COR-L47 (cell line): ENCODE data around the gene ZNF277.
"Not testable (repeated sequence)": the region's sequence is repeated elsewhere in the genome, so short reads cannot be mapped to it uniquely, and the experiment has no call there.

Source experiments
- DNase-seq: peaks from one replicate; lab custom pipeline; 2025; lab: John Stamatoyannopoulos, UW

ZNF277 gene

DNA sequence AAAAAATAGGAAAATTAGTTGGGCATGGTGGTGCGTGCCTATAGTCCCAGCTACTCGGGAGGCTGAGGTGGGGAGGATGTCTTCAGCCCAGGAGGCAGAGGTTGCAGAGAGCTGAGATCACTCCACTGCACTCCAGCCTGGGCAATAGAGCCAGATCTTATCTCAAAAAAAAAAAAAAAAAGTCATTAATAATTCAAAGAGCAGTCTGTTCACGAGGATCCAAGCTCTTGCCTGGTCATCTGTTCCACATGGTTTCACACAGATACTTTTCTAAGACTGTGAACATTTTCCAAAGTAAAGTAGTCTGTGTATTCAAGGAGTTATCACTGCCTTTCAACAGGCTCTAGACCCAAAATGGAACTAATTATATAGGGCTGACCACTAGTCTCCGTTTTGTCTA lies 86.9 kb downstream of the ZNF277 start:
- no peak for DNase-seq

DNA sequence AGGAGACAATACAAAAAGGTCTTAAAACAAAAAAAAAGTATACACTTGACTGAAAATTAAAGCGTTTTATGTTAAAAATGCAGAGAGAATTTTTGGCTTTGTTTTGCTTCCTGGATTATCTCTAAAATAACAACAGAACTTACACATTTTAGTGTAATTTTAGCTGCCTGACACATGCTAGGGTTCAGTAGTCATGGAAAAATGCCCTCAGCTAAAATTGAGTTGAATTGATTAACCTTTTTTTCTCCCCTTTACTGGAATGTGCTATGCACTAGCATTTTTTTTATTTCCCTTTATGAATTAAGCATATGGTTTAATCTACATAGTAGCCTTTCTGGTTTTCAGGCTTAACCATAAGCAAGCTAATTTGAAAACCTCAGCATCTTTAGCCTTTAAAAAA lies 89.9 kb downstream of the ZNF277 start:
- DNase-seq: no peak

DNA sequence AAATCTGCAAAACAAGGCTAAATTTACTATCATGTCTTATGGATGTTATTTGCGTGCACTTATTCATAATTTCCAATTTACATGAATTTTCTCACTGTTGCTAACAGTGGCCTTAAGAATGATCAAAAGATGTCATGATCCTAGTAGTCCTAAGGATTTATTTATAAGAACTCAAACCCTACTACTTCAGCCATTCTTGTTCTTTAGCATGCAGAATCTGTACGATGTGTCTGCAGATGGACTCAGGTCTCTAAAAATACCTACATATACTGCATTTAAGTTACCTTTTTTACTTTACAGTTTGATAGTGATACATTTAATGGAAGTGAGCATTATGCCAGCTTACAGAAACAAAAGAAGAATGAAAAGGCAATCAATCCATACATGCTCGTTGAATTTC lies 91.2 kb downstream of the ZNF277 start:
- no peak for DNase-seq

DNA sequence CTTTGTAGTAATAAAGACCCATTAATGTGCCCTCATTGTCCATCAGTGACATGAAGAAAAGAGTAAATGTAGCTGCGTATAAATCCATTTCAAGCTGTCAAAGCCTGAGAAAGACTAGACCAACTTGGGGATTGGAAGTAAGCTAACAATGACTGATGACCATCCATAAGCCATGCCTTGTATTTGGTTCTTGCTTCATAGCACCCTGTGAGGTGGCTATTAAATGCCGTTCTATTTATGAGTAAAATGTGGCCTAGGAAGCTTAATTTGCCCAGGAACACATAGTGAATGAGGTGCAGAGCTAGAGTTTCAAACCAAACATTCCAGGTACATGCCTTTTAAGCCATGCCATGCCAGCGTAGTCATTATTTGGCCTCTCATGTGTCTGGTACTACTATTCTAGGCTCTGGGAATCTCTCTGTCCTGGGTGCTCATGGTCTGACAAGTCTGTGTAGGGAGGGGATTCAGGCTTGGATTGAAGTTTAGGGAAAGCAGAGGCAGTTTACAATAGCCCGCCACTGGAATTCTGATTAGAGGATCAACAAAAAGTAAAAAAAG lies 92.1 kb downstream of the ZNF277 start:
- DNase-seq: no peak

DNA sequence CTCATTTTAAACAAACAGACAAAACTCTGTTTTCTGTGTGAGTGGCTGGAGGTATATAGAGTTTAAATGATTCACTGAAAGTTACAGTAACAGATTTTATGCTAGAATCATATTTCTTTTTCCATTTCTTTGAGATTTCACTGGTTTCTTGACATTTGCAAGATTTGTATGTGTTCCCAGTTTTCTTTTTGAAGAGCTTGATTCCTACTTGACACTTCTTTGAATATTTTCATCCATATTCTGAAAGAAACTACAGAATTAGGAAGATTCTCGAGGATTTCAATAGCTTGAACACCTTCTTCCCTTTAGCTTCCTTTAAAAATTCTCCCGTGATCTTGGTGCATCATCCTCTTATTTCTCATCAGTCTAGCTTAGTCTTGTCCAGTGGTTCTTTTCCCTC lies 93.6 kb downstream of the ZNF277 start:
- no peak for DNase-seq

DNA sequence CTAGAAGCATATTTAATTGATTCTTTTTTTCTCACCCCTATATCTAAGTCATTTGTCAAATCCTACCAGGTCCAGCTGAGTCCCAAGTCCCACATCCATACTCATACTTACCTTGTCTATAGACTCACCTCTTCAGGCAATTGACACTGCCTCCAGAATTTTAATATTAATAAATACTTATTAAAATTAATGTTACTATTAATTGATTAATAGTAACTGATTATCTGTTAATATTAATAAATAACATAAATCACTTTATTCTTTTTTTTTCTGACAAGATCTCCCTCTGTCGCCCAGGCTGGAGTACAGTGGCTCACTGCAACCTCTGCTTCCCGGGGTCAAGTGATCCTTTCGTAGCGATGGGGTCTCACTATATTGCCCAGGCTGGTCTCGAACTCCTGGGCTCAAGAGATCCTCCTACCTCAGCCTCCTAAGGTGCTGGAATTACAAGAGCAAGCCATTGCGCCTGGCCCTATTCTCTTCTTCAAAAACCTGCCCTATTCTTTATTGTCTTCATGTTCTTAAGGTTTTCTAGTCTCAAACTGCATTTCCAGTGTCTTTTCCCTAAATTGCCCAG lies 94.4 kb downstream of the ZNF277 start:
- no peak for DNase-seq

DNA sequence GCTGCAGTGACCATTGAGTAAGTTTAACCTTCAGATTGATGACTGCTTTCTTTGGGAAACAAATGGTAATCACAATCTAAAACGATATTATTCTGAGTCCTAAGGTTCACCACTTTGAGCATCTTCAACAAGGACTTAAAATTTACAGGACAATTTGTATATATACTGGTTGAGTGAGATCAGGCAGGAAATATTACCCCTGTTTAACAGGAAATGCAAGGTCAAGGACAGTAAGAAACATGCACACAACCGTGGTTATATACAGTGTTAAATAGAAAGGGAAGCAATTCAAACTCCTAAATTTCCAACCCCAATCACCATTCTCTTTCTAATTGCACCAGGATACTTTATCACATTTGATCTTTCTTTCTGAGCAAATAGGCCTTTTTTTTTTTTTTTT lies 96.1 kb downstream of the ZNF277 start:
- no peak for DNase-seq

DNA sequence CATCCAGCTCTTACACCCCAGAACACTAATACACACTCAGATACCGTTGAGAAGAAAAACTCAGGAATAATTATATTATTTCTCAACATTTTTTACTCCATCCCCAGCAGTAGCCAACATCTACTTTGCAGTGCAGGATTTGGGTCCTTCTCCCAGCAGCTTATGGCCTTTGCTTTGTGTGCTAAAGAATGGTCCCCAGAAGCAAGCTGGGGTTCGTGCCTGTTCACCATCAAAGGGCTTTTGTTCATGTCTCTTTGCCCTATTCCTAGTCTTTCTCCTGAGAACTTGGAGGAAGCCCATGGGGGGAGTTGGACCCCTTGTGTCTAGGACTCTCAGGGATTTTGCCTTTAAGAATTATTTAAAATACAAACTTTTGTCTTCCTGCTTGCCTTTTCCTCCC lies 100.4 kb downstream of the ZNF277 start:
- no peak for DNase-seq

DNA sequence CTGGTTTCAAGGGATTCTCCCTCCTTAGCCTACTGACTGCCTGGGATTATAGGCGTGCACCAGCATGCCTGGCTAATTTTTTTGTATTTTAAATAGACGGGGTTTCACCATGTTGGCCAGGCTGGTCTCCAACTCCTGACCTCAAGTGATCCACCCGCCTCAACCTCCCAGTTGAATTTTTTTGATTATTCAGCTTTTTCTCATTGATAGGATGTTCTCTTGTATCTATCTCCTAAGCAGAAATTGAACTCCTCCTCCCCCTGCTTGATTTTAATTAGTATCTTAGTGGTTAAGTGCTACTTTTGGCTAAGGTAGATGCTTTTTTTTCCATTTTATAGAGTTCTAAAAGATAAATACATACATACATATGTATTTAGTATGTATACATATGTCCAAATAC lies 101.0 kb downstream of the ZNF277 start:
- DNase-seq: no peak

DNA sequence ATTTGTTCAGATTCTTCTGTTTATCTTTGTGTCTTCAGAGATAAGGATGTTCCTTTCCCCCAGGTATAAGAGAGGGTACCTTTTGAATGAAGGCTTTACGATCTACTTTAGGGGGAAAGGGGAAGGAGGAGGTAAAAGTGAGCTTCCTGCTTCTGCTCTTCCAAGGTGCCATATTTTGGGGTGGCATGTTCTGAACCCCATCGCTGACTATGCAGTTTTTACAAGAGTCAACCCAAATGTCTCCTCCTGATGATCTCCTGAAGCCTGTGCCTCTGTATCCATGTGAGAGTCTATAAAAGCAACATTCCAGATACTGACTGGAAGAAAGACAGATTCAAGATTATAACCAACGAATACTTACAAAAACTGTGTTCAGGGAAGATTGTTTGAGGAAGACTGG lies 102.5 kb downstream of the ZNF277 start:
- no peak for DNase-seq

DNA sequence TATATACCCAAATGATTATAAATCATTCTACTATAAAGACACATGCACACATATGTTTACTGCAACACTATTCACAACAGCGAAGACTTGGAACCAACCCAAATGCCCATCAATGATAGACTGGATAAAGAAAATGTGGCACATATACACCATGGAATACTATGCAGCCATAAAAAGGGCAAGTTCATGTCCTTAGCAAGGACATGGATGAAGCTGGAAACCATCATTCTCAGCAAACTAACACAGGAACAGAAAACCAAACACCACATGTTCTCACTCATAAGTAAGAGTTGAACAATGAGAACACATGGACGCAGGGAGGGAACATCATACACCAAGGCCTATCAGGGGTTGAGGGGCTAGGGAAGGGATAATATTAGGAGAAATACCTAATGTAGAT lies 110.3 kb downstream of the ZNF277 start:
- DNase-seq: not testable (repeated sequence)

DNA sequence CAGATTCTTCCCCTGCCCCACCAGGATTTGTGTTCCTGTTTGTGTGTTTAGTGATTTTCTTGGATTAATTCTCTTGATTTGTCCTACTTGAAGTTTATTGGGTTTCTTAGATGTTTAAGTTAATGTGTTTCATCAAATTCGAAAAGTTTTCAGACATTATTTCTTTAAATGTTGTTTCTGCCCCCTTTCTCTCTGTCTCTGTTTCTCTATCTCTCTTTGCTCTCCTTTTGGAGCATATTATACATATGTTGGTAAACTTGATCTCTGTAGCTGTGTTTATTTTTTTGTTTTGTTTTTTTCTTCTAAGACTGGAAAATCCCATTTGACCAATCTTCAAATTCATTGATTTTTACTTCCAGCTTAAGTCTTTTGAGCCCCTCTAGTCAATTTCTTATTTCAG lies 115.6 kb downstream of the ZNF277 start:
- no peak for DNase-seq

DNA sequence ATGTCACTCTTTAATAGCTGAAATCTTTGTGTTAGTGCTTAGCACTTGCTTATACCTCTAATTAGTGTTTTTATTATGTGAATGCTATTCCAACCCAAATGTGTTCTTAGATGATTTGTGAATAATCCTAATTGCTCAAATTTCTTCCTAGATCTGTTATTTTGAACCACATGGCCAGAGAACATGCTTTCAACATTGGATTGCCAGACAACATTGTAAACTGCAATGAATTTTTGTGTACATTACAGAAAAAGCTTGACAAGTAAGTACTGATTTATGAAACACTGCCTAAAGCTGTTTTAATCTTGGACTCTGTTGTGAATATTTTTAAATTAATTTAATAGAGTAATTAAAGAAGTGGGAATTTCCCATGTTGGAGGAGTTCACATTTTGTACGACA lies 121.1 kb downstream of the ZNF277 start:
- no peak for DNase-seq

DNA sequence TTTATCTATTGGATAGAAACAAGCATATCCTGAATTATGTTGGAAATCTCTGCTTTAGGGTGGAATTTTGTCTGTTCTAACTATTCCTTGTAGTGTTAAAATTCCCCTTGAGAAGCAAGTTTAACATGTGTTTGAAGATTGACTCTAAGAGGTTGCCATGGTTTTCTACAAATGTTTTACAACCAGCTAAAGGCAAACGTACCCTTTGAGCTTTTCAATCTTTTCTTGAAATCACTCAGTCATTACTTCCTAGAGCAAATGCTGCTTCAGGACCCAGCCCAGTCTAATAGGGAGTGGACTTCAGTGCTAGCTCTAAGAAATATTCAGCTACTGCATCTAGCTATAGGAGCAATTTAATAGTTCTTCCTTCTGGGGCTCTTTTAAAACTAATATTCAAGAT lies 125.0 kb downstream of the ZNF277 start:
- no peak for DNase-seq

DNA sequence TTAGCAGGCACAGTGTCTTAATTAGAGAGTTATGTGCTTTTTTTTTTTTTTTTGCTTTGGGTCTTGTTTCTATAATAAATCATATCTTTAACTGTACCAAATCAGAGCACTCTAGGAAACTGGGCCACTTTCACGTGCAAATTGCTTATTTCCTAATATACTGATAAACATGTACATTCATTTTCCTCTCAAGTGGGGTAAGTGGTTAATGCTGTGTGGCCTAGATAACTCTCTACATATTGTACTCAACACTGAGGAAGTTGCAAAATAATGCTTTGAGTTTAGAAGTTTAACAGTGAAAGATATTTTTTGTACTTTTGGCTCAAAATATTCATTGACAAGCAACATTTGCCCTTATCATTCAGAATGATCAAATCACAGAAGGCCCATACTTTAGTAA lies 127.9 kb downstream of the ZNF277 start:
- no peak for DNase-seq

DNA sequence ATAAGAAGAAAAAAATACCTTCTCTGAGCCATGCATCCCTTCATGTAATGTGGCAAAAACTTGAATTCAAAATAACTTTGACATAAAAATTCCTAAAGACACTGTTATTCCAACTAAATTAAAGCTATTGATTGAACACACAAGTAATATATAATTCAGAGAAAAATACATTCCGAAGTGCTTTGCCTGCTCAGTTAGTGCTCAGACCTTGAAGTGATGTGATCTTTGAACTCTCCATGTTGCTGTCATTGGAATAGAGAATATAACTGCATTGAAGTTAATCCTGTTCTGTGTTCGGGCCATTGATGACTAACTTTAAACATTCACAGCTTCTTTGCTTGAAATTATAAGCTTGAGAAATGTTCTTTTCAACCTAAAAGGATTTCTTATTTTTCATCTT lies 129.8 kb downstream of the ZNF277 start:
- DNase-seq: no peak

DNA sequence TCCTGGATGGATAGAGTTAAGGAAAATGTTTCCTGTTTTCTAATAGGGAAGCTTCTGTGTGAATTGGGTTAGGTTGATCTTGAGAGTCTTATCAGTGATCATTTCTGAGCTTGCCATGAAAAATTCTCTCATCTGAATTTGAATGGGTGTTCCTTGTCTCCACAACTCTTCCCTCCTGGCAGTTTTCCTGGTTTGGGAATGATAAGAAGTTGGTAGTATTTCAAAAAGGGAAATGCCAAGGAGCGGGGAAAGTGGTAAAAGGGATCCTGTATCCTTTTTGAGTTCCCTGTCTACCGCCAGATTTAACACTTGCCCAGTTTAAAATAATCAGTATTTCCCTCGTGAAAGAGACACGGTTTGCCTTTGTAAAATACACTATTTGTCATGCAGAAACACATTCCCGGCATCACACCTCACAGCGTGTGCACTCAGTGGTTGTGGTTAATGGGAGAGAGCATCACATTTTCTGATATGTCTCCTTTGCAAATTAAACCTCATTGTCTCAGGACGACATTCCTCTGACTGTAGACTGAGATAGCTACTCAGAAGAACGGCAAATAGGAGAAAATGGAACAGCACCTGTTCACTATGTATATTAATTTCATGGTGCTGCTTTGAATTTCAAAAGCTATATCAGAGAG lies 130.6 kb downstream of the ZNF277 start:
- no peak for DNase-seq

DNA sequence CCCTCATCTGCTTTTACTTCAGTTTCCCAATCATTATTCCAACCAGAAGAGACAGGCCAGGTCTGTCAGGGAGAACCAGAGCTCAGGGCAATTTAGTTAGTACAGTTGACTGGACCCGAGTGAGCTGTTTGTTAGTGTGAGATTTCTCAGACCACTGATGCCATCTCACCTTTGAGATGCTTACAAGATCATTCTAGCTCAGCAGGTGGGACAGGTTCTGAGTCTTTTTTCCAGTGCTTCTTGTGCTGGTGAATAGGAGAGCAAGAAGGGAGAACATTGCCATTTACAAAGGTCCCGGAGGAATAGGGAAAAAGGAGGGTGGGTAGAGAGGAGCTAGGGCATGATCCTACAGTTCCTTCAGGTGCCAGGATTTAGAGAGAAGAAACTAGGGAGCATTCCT lies 131.4 kb downstream of the ZNF277 start:
- no peak for DNase-seq

DNA sequence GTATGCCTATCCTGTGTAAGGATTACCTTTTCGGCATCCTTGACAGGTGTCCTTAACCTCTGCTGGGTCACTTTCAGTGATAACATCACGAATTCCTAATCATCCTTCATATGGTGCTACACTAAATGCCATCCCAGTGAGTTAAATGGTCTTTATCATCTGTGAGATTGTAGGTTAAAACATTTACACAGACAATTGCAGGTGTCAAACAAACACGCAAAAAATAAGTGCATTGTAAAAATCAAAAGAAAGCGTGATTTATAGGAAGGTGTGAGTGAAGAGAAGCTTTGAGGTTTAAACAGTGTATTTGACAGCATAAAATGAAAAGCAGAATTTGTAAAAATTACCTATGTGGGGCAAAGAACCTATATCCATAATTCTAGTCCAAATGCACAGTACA lies 132.3 kb downstream of the ZNF277 start:
- DNase-seq: no peak

DNA sequence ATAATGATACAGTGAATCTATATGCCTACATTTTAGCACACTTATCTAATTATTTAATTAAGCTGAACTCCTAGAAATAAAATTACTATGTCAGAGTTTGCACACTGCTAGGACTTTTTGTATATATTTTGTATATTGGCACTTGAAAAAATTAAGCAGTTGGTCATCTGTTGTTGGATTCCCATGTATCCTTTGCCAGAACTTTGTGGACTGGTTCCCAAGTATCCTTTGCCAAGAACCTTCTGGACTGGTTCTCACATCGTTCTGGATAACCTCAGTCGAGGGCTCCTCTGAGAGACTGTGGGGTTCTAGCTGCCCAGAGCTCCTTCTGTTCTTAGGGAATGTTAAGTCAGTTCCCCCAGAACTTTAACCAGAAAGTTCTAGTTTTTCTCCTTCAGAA lies 135.0 kb downstream of the ZNF277 start:
- DNase-seq: no peak

DNA sequence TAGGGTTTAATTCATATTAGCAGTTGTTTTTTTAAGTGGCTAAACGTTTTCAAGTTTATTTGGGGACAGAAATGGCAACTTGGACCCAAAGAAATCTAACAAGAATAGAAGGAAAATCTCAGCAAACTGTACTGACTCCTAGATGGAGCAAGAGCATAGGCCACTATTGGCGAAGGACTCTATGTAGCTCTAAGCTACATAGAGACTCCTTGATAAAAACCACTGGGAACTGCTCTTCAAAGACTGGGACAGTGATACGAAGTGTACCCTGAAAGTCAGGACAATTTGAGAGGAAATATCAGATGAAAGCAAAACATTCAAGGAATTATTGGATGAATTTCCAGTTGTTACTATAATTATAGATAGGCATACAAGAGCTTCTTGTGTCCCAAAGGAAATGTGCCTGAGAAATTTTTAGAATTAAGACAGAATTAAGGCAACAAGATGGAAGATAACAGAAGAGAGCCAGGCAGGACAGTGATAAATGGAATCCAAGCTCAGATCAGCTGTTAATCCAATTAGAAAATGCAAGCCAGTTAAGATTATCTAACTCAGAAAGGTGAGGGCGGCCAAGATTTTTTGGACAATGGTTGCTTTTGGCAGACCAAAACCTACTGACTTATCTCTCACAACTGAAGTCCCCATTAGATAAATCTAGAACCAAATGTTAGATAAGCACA lies 140.0 kb downstream of the ZNF277 start:
- DNase-seq: no peak

DNA sequence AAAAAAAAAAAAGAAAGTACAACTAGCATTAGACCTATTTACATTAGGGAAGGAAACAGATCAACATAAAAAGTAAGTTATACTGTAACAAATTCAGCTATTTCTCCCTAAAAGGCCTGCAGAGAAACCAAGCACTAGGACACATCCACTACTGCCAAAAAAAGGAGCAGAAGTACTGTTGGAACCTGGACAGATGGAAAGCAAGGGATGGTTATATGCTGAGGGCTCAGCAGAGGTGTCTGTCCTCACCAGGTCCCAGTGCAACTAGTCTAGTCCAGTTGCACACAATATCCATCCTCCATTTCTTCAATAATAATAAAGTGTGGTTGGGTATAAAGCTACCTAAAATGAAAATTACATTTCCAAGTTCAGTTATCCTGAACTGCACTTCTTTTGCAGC lies 140.6 kb downstream of the ZNF277 start:
- DNase-seq: no peak

DNA sequence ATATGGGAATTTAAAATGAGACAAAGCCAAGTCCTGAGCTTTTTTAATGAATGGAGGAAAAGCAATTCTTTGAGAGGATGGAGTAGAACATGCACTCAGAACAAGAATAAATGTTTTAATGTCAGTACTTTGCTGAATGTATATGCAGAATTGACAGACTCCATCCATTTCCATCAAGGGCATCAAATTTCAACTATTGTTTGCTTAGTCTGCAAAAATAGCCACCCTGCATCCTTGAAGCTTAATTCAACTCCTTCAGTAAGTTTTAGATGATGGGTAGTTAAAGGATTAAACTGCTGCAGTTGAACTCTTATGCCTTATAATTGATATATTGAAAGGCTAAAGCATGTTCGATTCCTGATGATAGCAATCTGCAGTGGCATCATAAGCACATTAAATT lies 144.1 kb downstream of the ZNF277 start:
- no peak for DNase-seq

DNA sequence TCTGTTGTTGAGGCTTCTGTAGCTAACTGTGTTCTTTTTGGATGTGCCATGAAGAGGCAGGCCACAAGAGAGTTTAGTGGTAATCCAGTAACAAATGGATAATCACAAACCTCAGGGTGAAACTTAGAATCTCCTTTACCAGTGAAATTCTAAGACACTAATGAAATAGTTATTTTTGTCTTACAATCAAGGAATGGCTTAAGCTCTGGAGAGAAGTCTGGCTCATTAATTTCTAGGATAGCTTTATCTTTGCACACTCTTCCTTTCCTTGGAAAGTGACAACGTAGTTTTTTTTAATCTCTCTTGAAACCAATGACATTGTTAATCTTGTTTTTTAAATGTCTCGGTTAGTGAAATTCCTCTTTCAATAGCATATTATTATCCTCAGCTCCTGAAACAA lies 150.1 kb downstream of the ZNF277 start:
- DNase-seq: no peak
